Activated CD4-positive, alpha-beta T cell treated with anti-CD3 and anti-CD28 coated beads for 36 hours (primary cell): ENCODE data around the gene FAM234A. TPM values are rescaled to one million over a fixed set of nuclear protein-coding genes. Genes with fewer than 3 reads are reported as not detected.
"Not testable (repeated sequence)": the region's sequence is repeated elsewhere in the genome, so short reads cannot be mapped to it uniquely, and the experiment has no call there.

Experiments
- ATAC-seq: fragments of 200-7000 bp; cut with Tn5 transposase; one replicate; pipeline ENCODE4 v1.10.0; 2021; ENCODE audit warnings: mild to moderate bottlenecking, moderate library complexity
- CTCF ChIA-PET: fragments of 350-600 bp; sonication (Branson Sonifier 250); formaldehyde crosslinking; loops from one replicate; lab custom pipeline; 2021; ENCODE audit warnings: antibody characterized with exemption; lab: Charles Lee
- POLR2A ChIA-PET: fragments of 350-600 bp; sonication (Branson Sonifier 250); formaldehyde crosslinking; loops from one replicate; lab custom pipeline; 2021; ENCODE audit warnings: antibody characterized with exemption, inconsistent platforms; lab: Charles Lee
- DNase-seq: peaks from one replicate; pipeline ENCODE4 v3.0.0-alpha.2; 2020
- H3K27ac Mint-ChIP-seq: one replicate; pipeline ENCODE4 v1.8.0; 2021; ENCODE audit warnings: mixed read lengths
- H3K27me3 Mint-ChIP-seq: one replicate; pipeline ENCODE4 v1.8.0; 2021; ENCODE audit warnings: mixed read lengths
- H3K36me3 Mint-ChIP-seq: one replicate; pipeline ENCODE4 v1.8.0; 2021; ENCODE audit warnings: low read depth, mixed read lengths
- H3K4me1 Mint-ChIP-seq: one replicate; pipeline ENCODE4 v1.8.0; 2021; ENCODE audit warnings: mixed read lengths
- H3K4me3 Mint-ChIP-seq: one replicate; pipeline ENCODE4 v1.8.0; 2021; ENCODE audit warnings: mild to moderate bottlenecking, moderate library complexity, mixed read lengths
- H3K9me3 Mint-ChIP-seq: one replicate; pipeline ENCODE4 v1.8.0; 2021; ENCODE audit warnings: low read depth, mixed read lengths
- intact Hi-C, 2 experiments: fragments of 100-400 bp; cut with DNase I in 1 of 2; cut with micrococcal nuclease in 1 of 2; formaldehyde crosslinking; loops; one replicate each; pipeline versions ENCODE4 v1.14.2 to v1.15.1; 2022 to 2024; cut with DNase I, micrococcal nuclease
- total RNA-seq, 2 experiments: library from RNA; stranded (reverse); gene quantifications; one replicate each; pipeline ENCODE4 v1.2.3, GENCODE V29; 2021

The FAM234A gene
- total RNA-seq, 2 experiments from 2014 or later, result 11.3 to 15.2 TPM

DNA sequence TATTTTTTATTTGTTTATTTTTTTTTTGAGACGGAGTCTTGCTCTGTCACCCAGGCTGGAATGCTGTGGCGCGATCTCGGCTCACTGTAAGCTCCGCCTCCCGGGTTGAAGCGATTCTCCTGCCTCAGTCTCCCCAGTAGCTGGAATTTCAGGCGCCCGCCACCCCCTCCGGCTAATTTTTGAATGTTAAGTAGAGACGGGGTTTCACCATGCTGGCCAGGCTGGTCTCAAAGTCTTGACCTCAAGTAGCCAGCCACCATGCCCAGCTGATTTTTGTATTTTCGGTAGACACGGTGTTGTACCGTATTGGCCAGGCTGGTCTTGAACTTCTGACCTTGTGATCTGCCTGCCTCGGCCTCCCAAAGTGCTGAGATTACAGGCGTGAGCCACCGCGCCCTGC, 4.3 kb upstream of the FAM234A start:
- H3K27me3 Mint-ChIP-seq, intact Hi-C loops: not testable (repeated sequence)

DNA sequence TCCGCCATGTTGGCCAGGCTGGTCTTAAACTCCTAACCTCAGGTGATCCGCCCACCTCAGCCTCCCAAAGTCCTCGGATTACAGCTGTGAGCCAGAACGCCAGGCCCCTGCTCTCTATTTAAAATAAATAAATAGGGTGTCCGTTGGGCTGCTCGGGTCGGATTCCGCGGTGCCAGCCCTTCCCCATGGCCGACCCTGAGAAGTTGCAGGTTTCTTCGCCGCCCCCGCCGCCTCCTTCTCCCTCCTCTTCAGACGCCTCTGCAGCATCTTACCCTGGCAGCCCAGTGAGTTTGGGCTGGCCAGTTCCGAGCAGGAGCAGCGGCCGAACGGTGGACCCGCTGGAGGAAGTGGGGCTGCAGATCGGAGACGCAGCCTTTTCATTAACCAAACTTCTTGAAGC, 3.7 kb upstream of the FAM234A start:
- CTCF ChIA-PET, result no interaction called here
- no peaks in the 10 kb centered on the region for H3K9me3 Mint-ChIP-seq
- H3K27ac Mint-ChIP-seq, result no peak overlapping the region
- H3K27me3 Mint-ChIP-seq, result no peaks in the 10 kb centered on the region
- ATAC-seq (no peak), DNase-seq (no peak)
- H3K4me1 Mint-ChIP-seq, result peaks cover 34% of the 10 kb centered on the region
- intact Hi-C loops, result no loop called here
- POLR2A ChIA-PET, result no interaction called here
- H3K36me3 Mint-ChIP-seq, result peaks cover 20% of the 10 kb centered on the region
- H3K4me3 Mint-ChIP-seq, result no peak overlapping the region

More for the DNA sequence above, 4.3 kb upstream of the FAM234A start:
- H3K27ac Mint-ChIP-seq, H3K9me3 Mint-ChIP-seq, ATAC-seq, H3K4me3 Mint-ChIP-seq, POLR2A ChIA-PET, DNase-seq: not testable (repeated sequence)
- CTCF ChIA-PET, result interaction anchor here (0.8 kb wide), 1 partner anchor 121 kb away, joined by 3 read pairs; no protein-coding TSS in a partner anchor
- peaks cover 34% of the 10 kb centered on the region for H3K4me1 Mint-ChIP-seq
- peaks cover 24% of the 10 kb centered on the region for H3K36me3 Mint-ChIP-seq

- no peak overlapping the region for H3K4me3 Mint-ChIP-seq
- no peaks in the 10 kb centered on the region for H3K9me3 Mint-ChIP-seq
- no peak for ATAC-seq
- peaks cover 33% of the 10 kb centered on the region for H3K4me1 Mint-ChIP-seq
- CTCF ChIA-PET, result interaction anchor here (1.2 to 1.3 kb wide), 2 partner anchors 12 to 16 kb away, joined by 3 to 5 read pairs; no protein-coding TSS in a partner anchor
- DNase-seq, result no peak
- intact Hi-C loops, result no loop called here
- POLR2A ChIA-PET, result interaction anchor here (0.6 kb wide), 2 partner anchors 12 to 1378 kb away, joined by 3 to 4 read pairs; no protein-coding TSS in a partner anchor
- peaks cover 6% of the 10 kb centered on the region for H3K36me3 Mint-ChIP-seq
- H3K27me3 Mint-ChIP-seq, result no peaks in the 10 kb centered on the region
- no peak overlapping the region for H3K27ac Mint-ChIP-seq
Observed at GRCh38 chr16:239948-240277, 5.3 kb downstream of the FAM234A start.

- no peak overlapping the region for H3K27ac Mint-ChIP-seq
- intact Hi-C loops, result no loop called here
- H3K4me3 Mint-ChIP-seq, result no peak overlapping the region
- CTCF ChIA-PET, result interaction anchor here (0.7 to 1.3 kb wide), 3 partner anchors 10 to 16 kb away, joined by 3 to 5 read pairs (median 3); no protein-coding TSS in a partner anchor
- no peak for DNase-seq
- ATAC-seq, result no peak
- H3K9me3 Mint-ChIP-seq, result no peaks in the 10 kb centered on the region
- H3K36me3 Mint-ChIP-seq, result peaks cover 6% of the 10 kb centered on the region
- POLR2A ChIA-PET, result interaction anchor here (0.6 kb wide), 2 partner anchors 13 to 1377 kb away, joined by 3 to 4 read pairs; no protein-coding TSS in a partner anchor
- peaks cover 27% of the 10 kb centered on the region for H3K4me1 Mint-ChIP-seq
- H3K27me3 Mint-ChIP-seq, result no peaks in the 10 kb centered on the region
Observed at GRCh38 chr16:240559-240958, 5.9 kb downstream of the FAM234A start.

GRCh38 chr16:242281-242680, 7.7 kb downstream of the FAM234A start:
- H3K27me3 Mint-ChIP-seq, result no peaks in the 10 kb centered on the region
- ATAC-seq (no peak), DNase-seq (no peak)
- no peak overlapping the region for H3K4me3 Mint-ChIP-seq
- POLR2A ChIA-PET, result no interaction called here
- peaks cover 3% of the 10 kb centered on the region for H3K36me3 Mint-ChIP-seq
- H3K27ac Mint-ChIP-seq, result no peak overlapping the region
- intact Hi-C loops, result no loop called here
- H3K9me3 Mint-ChIP-seq, result no peaks in the 10 kb centered on the region
- H3K4me1 Mint-ChIP-seq, result peaks cover 23% of the 10 kb centered on the region
- CTCF ChIA-PET, result no interaction called here

- Mint-ChIP-seq H3K36me3 (peaks cover 1% of the 10 kb centered on the region), H3K27ac (no peak overlapping the region), H3K27me3 (no peaks in the 10 kb centered on the region), H3K4me3 (no peak overlapping the region), H3K4me1 (peaks cover 19% of the 10 kb centered on the region), H3K9me3 (no peaks in the 10 kb centered on the region)
- ChIA-PET POLR2A (no interaction called here), CTCF (interaction anchor here (0.9 to 1.7 kb wide), 2 partner anchors 8 to 136 kb away, joined by 4 to 7 read pairs; no protein-coding TSS in a partner anchor)
- intact Hi-C loops, result no loop called here
- DNase-seq, result no peak
- ATAC-seq, result no peak
Observed at GRCh38 chr16:243348-243747, 8.7 kb downstream of the FAM234A start.

GRCh38 chr16:245105-245504, 10.5 kb downstream of the FAM234A start:
- CTCF ChIA-PET, result interaction anchor here (0.5 to 1.5 kb wide), 2 partner anchors 9 to 159 kb away, joined by 3 to 4 read pairs; no protein-coding TSS in a partner anchor
- ATAC-seq (no peak), DNase-seq (no peak)
- Mint-ChIP-seq H3K36me3 (peaks cover 1% of the 10 kb centered on the region), H3K27me3 (no peaks in the 10 kb centered on the region), H3K4me3 (no peak overlapping the region), H3K4me1 (peaks cover 14% of the 10 kb centered on the region), H3K9me3 (no peaks in the 10 kb centered on the region), H3K27ac (no peak overlapping the region)
- POLR2A ChIA-PET, result no interaction called here
- intact Hi-C loops, result no loop called here

DNA sequence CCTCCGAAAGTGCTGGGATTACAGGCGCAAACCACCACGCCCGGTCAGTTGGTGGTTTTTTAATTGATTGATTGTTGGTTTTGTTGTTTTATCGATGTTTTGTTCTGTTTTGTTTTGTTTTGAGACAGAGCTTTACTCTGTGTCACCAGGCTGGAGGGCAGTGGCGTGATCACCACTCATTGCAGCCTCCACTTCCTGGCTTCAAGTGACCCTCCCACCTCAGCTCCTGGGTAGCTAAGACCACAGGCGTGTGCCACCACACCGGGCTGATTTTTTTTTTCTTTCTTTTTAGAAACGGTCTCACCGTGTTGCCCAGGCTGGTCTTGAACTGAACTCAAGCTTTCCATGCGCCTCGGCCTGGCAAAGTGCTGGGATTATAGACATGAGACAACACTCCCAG, 12.4 kb downstream of the FAM234A start:
- Mint-ChIP-seq H3K27ac (no peak overlapping the region), H3K9me3 (no peaks in the 10 kb centered on the region), H3K27me3 (no peaks in the 10 kb centered on the region), H3K4me1 (peaks cover 7% of the 10 kb centered on the region), H3K4me3 (no peak overlapping the region), H3K36me3 (peaks cover 1% of the 10 kb centered on the region)
- ChIA-PET CTCF (no interaction called here), POLR2A (no interaction called here)
- DNase-seq (no peak), ATAC-seq (no peak)
- intact Hi-C loops, result no loop called here

- H3K27me3 Mint-ChIP-seq, result no peaks in the 10 kb centered on the region
- CTCF ChIA-PET, result no interaction called here
- peaks cover 26% of the 10 kb centered on the region for H3K4me1 Mint-ChIP-seq
- intact Hi-C loops, result no loop called here
- H3K36me3 Mint-ChIP-seq, result peaks cover 2% of the 10 kb centered on the region
- no peak for ATAC-seq
- H3K4me3 Mint-ChIP-seq, result no peak overlapping the region
- no peak for DNase-seq
- H3K27ac Mint-ChIP-seq, result no peak overlapping the region
- no peaks in the 10 kb centered on the region for H3K9me3 Mint-ChIP-seq
- POLR2A ChIA-PET, result no interaction called here
Observed at GRCh38 chr16:249431-249830, 14.8 kb downstream of the FAM234A start.

DNA sequence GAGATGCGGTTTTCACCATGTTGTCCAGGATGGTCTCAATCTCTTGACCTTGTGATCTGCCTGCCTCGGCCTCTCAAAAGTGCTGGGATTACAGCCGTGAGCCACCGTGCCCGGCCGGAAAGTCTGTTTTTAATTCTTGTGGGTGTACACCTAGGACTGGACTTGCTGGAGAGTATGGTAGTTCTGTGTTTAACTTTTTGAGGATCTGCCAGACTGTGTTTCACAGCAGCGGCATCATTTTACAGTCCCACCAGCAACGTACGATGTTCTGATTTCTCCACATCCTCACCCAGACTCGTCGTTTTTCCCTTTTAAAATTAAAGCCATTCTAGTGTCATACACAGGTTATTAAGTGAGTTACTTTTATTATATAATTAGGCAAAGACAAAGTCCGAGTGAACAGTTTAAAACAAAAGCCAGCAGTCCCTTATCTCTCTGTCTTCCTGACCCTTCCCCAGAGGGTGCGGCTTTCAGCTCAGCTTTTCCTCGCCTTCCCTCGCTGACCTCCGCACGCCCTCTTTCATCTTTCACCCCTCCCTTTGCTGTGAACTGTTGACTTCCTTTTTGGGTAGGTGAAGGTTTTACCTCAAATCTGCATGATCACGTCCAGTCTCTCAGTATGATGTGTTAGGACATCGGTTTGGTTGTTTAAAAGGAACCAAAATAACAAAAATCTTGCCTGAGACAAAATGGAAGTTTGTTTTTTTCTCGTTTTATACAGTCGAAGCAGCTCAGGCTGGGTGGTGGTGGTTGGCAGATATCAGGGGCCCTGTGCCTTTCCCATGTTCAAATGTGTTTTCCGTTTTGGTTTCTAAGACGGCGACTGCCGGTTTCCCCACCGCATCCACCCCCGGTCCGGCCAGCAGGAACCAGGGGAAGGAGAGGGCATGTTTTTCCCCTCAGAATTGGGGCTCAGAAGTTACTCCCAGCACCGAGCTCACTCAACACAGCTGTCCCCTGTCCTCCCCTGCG, 18.0 kb downstream of the FAM234A start:
- Mint-ChIP-seq H3K27ac (peak overlapping the region; percentile 85), H3K9me3 (no peaks in the 10 kb centered on the region), H3K27me3 (no peaks in the 10 kb centered on the region), H3K4me1 (peaks cover 34% of the 10 kb centered on the region), H3K4me3 (peak overlapping the region; percentile 56), H3K36me3 (peaks cover 8% of the 10 kb centered on the region)
- ATAC-seq, result peak; percentile 84
- intact Hi-C loops, result loop anchor here in 1 of 2 experiments (1.0 kb wide), 1 partner anchor 23 kb away; the partner anchor contains the start of gene LUC7L
- DNase-seq, result peak; percentile 68
- CTCF ChIA-PET, result interaction anchor here (0.7 to 2.9 kb wide), 5 partner anchors 17 to 1041 kb away, joined by 3 to 16 read pairs (median 3); partner anchors contain the start of gene FAM234A
- POLR2A ChIA-PET, result interaction anchor here (1.9 kb wide), 1 partner anchor 17 kb away, joined by 13 read pairs; the partner anchor contains the start of gene FAM234A

- peak overlapping the region; percentile 28 for H3K4me3 Mint-ChIP-seq
- H3K9me3 Mint-ChIP-seq, result no peaks in the 10 kb centered on the region
- DNase-seq (peak; percentile 47), ATAC-seq (peak; percentile 70)
- peaks cover 8% of the 10 kb centered on the region for H3K36me3 Mint-ChIP-seq
- intact Hi-C loops, result no loop called here
- ChIA-PET POLR2A (interaction anchor here (1.9 kb wide), 1 partner anchor 19 kb away, joined by 13 read pairs; the partner anchor contains the start of gene FAM234A), CTCF (interaction anchor here (1.6 to 2.9 kb wide), 2 partner anchors 19 to 108 kb away, joined by 4 to 16 read pairs; partner anchors contain the start of gene FAM234A)
- no peaks in the 10 kb centered on the region for H3K27me3 Mint-ChIP-seq
- peaks cover 34% of the 10 kb centered on the region for H3K4me1 Mint-ChIP-seq
- peak overlapping the region; percentile 47 for H3K27ac Mint-ChIP-seq
Observed at GRCh38 chr16:253833-254232, 19.2 kb downstream of the FAM234A start.
